Activated CD4-positive, alpha-beta T cell treated with anti-CD3 and anti-CD28 coated beads, Interleukin-2, amount 10 ng/mL, durations not matched to agents 24 days and 14 days (primary cell): ENCODE results near the gene SF3B4. TPM values are rescaled to one million over a fixed set of nuclear protein-coding genes. Genes with fewer than 3 reads are reported as not detected.
A peak's percentile ranks its signal among the peaks of the same experiment; 100 is the strongest.
"Not testable (repeated sequence)": the region's sequence is repeated elsewhere in the genome, so short reads cannot be mapped to it uniquely, and the experiment has no call there.

Experiments
- DNase-seq: peaks from one replicate; pipeline ENCODE4 v3.0.0; 2022
- H3K27ac Mint-ChIP-seq: one replicate; pipeline ENCODE4 v1.8.0; 2022; ENCODE audit warnings: mild to moderate bottlenecking, mixed read lengths
- H3K27me3 Mint-ChIP-seq: one replicate; pipeline ENCODE4 v1.8.0; 2022; ENCODE audit warnings: mixed read lengths
- H3K36me3 Mint-ChIP-seq: one replicate; pipeline ENCODE4 v1.8.0; 2022; ENCODE audit warnings: low read depth, mild to moderate bottlenecking, mixed read lengths
- H3K4me1 Mint-ChIP-seq: one replicate; pipeline ENCODE4 v1.8.0; 2021; ENCODE audit warnings: mixed read lengths
- H3K4me3 Mint-ChIP-seq: one replicate; pipeline ENCODE4 v1.8.0; 2022; ENCODE audit warnings: mild to moderate bottlenecking, moderate library complexity, mixed read lengths
- H3K9me3 Mint-ChIP-seq: one replicate; pipeline ENCODE4 v1.8.0; 2021; ENCODE audit warnings: mixed read lengths
- intact Hi-C: fragments of 100-400 bp; cut with micrococcal nuclease; formaldehyde crosslinking; loops from one replicate; pipeline ENCODE4 v1.15.1; 2023
- total RNA-seq: library from RNA; stranded (reverse); gene quantifications from 2 replicates; pipeline ENCODE4 v1.2.3, GENCODE V29; 2022

SF3B4 gene
- total RNA-seq, 1 donor from 2014 or later = 124 TPM

DNA sequence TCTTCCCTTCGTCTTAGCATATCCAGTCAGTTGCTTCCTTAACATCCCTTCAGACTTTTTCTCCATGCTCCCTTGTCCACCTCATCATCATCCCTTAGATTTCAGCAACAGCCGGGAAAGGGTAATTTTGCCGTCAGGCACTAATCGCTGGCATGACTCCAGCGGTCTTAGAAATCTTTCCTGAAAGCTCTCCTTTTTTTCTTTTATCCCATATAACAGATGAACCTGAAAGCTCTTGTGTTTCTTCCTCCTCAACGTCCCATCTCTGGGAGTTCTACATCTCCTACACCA lies 38.7 kb downstream of the SF3B4 start:
- Mint-ChIP-seq H3K9me3 (no peaks in the 10 kb centered on the region), H3K4me3 (no peak overlapping the region), H3K36me3 (no peaks in the 10 kb centered on the region), H3K27me3 (peaks cover 2% of the 10 kb centered on the region), H3K4me1 (peaks cover 6% of the 10 kb centered on the region), H3K27ac (no peak overlapping the region)
- intact Hi-C loops = loop anchor here (1.0 to 2.0 kb wide), 6 partner anchors 10 to 178 kb away; partner anchors contain the start of genes BOLA1, SF3B4 and VPS45
- DNase-seq = no peak

DNA sequence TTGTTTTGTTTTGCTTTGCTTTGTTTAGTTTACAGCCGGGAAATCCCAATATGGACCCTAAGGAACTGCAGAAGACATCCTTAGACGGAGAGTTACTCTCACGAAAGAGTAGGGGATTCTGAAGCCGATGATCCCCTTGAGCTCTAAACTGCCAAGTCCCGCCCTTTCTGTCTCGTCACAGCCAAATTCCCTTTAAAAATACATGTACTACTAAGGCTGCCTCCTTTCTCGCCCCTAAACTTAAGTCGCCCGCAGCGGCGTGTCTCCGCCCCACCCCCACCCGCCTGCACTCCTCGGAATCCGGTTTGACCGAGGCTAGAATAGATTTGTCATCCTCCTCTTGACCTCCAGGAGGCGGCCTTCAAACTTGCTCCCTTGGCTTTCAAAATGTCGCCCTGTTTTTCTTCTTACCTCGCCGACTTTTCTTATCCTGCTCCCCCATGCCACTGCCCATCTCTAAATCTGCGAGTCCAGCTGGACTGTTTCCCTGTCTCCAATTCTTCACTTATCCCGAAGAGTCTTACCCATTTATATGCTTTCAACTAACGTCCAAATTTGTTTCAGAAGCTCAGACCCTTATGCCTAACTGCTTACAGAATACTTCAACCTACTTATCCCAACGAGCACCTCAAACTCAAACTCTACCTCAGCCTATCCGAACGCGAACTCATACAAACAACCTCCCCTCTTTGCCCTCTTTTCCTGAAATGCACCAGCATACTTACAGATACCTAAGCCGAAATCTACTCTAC lies 39.2 kb downstream of the SF3B4 start:
- peaks cover 2% of the 10 kb centered on the region for H3K27me3 Mint-ChIP-seq

DNA sequence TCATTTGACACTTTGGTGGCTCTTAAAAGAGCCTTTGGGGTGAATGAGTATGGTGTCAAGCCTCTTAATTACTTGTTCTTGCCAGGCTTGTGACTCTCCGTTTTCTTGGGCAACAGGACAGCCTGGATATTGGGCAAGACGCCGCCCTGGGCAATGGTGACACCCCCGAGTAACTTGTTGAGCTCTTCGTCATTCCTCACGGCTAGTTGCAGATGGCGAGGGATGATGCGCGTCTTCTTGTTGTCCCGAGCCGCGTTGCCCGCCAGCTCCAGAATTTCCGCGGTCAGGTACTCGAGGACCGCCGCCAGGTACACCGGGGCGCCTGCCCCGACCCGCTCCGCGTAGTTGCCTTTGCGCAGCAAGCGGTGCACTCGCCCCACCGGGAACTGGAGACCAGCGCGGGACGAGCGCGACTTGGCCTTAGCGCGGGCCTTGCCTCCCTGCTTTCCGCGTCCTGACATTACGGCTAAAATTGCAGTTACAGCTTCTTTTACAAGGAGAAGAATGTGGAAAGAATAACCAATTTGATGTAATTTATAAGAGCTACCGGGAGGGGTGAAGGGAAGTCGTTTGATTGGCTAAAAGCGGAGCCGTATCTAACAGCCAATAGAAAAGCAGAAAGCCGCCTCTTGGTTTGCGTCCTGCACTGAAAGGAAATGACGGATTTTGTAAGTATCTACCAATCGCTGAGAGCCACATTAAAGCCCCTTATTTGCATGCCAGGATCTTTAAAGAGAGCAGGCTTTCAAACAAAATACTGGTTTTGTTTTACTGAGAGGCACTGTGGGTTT lies 40.0 kb downstream of the SF3B4 start:
- Mint-ChIP-seq H3K27ac (no peak overlapping the region), H3K27me3 (peaks cover 2% of the 10 kb centered on the region), H3K9me3 (no peaks in the 10 kb centered on the region), H3K4me1 (peaks cover 12% of the 10 kb centered on the region), H3K4me3 (no peak overlapping the region), H3K36me3 (no peaks in the 10 kb centered on the region)
- peak; percentile 94 for DNase-seq
- intact Hi-C loops = loop anchor here (1.0 to 2.0 kb wide), 6 partner anchors 12 to 180 kb away; partner anchors contain the start of genes BOLA1, SF3B4 and VPS45

More for the DNA sequence above, 39.2 kb downstream of the SF3B4 start:
- H3K36me3 Mint-ChIP-seq = no peaks in the 10 kb centered on the region
- H3K27ac Mint-ChIP-seq = no peak overlapping the region
- peaks cover 11% of the 10 kb centered on the region for H3K4me1 Mint-ChIP-seq
- no peaks in the 10 kb centered on the region for H3K9me3 Mint-ChIP-seq
- H3K4me3 Mint-ChIP-seq = no peak overlapping the region
- intact Hi-C loops = loop anchor here (1.0 to 2.0 kb wide), 6 partner anchors 11 to 179 kb away; partner anchors contain the start of genes BOLA1, SF3B4 and VPS45
- peak; percentile 92 for DNase-seq

DNA sequence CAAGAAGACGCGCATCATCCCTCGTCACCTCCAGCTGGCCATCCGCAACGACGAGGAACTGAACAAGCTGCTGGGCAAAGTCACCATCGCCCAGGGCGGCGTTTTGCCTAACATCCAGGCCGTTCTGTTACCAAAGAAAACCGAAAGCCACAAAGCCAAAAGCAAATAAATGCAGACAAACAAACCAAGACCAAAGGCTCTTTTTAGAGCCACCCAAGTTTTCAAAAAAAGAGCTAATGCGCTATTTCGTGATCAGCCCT lies 40.5 kb downstream of the SF3B4 start:
- H3K27ac Mint-ChIP-seq, H3K36me3 Mint-ChIP-seq, H3K9me3 Mint-ChIP-seq, H3K27me3 Mint-ChIP-seq, H3K4me3 Mint-ChIP-seq, DNase-seq, intact Hi-C loops: not testable (repeated sequence)
- peaks cover 15% of the 10 kb centered on the region for H3K4me1 Mint-ChIP-seq

DNA sequence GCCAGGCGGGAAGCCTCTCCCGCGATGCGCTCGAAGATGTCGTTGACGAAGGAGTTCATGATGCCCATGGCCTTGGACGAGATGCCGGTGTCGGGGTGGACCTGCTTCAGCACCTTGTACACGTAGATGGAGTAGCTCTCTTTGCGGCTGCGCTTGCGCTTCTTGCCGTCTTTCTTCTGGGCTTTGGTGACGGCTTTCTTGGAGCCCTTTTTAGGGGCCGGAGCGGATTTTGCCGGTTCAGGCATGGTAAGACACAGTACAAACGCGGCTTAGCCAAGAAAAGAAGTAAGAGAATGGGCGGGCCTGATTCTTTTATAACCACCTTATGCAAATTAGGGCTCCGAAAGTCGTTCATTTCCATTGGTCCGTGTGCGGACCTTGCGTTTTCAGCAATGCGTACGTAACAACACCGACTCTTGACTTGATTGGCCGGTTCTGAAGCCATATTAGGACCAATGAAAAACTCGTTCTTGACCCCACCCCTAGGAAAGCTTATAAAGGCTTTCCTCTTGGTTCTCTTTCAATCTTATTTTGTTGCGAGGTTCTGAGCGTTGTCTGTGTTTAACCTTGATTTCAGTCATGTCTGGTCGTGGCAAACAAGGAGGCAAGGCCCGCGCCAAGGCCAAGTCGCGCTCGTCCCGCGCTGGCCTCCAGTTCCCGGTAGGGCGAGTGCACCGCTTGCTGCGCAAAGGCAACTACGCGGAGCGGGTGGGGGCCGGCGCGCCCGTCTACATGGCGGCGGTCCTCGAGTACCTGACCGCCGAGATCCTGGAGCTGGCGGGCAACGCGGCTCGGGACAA lies 41.0 kb downstream of the SF3B4 start:
- no peak overlapping the region for H3K4me3 Mint-ChIP-seq
- intact Hi-C loops = no loop called here
- H3K27ac Mint-ChIP-seq = no peak overlapping the region
- peaks cover 19% of the 10 kb centered on the region for H3K4me1 Mint-ChIP-seq
- peak; percentile 97 for DNase-seq
- peaks cover 2% of the 10 kb centered on the region for H3K27me3 Mint-ChIP-seq
- H3K36me3 Mint-ChIP-seq = peaks cover 2% of the 10 kb centered on the region
- H3K9me3 Mint-ChIP-seq = no peaks in the 10 kb centered on the region

DNA sequence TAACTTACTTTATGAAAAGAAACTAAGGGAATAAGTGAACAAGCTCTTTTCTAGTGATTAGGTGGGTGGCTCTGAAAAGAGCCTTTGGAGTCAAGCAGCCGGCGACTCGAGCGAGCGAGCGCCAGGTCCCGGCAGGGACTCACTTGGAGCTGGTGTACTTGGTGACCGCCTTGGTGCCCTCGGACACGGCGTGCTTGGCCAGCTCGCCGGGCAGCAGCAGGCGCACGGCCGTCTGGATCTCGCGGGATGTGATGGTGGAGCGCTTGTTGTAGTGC lies 41.5 kb downstream of the SF3B4 start:
- H3K27ac Mint-ChIP-seq, H3K4me3 Mint-ChIP-seq, H3K9me3 Mint-ChIP-seq, H3K27me3 Mint-ChIP-seq, intact Hi-C loops, H3K36me3 Mint-ChIP-seq, DNase-seq: not testable (repeated sequence)
- peaks cover 20% of the 10 kb centered on the region for H3K4me1 Mint-ChIP-seq

DNA sequence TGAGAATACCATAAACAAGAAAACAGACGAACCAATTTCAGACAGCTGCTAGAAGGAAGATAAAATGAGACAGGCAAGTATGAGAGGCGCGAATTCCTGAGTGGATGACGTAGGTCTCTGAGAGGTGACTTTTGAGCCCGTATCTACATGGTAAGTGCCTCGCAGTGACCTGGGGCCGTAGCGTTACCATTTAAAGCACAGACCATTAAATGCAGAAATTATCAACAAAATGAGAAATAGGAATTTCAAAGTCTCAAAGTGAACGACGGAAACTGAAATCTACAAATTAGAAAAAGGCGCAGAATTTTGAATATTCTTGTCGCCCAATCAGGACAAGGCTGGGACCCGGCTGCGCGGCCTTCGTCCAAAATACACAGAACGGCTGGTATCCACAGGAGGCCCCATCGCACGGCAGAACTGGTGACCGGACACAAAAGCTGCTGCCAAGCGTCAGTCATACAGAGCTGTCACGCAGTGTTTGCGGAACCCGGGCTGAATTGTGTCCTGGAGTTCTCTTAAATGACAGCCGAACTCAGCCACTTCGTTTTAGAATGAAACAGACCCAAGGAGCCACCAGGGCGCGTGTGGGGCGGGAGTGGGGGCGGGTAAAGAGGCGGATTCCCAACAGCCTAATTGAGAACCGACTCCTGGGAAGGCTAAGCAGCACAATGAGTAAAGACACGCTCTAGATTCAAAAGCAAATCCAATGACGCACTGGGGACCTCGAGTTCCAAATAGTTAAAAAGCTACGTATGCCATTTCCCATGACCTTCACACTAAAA lies 42.1 kb downstream of the SF3B4 start:
- Mint-ChIP-seq H3K4me3 (no peak overlapping the region), H3K9me3 (no peaks in the 10 kb centered on the region), H3K27ac (no peak overlapping the region), H3K27me3 (peaks cover 2% of the 10 kb centered on the region), H3K4me1 (peaks cover 20% of the 10 kb centered on the region), H3K36me3 (peaks cover 2% of the 10 kb centered on the region)
- intact Hi-C loops = no loop called here
- peak; percentile 92 for DNase-seq

DNA sequence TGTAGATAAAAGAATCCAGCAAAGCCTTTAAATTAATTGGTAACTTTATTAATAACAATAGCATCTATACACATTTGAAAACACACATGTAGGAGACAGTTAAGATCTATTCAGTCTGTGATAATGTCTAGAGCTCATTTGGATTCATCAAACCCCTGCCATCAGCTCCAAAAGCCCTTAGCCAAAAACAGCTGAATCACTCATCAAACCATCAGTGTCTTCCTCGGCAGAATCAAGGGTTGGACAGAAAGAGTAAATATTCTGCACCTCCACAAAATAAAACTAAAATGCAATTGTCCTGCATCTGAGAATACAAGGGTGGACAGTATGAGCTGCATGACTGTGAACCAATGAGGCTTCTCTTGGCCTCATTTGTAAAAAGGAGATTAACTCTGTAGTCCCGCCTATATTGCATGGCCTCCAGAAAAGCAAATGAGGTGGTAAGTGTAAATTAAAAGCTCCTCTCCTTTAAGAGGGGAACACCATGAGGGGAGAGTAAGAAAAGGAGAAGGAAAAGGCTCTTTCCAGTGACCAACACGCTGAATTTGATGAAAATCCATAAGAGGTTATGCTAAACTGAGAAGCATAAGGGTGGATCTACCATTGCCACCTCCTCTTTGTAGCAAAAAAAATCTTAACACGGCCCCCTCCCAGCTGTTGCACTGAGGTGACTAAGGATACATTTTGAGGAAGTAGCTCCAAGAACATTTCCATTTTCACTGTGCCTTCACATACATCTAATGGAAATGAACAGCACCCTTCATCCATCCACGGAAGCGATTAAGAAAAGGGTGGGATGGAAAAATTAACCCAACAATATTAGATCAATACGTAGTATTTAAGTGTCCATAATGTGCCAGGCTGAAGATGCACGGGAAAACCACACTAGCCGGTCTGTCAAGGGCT lies 42.9 kb downstream of the SF3B4 start:
- Mint-ChIP-seq H3K4me1 (peaks cover 19% of the 10 kb centered on the region), H3K9me3 (no peaks in the 10 kb centered on the region), H3K27ac (no peak overlapping the region), H3K4me3 (no peak overlapping the region), H3K27me3 (peaks cover 2% of the 10 kb centered on the region), H3K36me3 (peaks cover 2% of the 10 kb centered on the region)
- DNase-seq = peak; percentile 80
- intact Hi-C loops = no loop called here

DNA sequence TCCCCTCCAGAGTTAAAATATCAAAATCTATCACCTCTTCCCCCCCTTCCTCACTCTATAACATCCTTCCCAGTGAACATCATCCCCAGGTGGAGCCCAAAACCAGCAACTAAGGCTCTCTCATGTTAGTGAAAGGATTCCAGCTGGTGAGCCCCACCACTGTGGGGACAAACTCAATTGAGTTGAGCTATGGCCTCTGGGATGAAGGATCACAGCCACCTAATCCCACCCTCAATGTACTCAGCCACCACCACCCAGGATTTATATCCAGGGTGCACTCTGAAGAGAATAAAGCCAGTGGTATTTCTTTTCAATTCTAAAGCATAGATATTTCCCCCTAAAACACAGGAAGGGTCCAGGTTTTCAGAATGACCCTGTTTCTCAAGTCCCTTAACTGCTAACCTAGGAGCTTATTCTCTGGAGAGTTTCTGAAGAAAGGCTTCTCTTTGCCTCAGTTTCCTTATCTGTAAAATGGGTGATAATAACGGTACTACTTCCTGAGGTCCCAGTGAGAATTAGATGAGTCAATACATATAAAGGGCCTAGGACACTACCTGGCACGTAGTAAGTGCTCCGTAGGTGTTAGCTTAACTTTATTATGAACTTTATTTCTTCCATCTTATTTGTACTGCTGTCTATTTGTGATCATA lies 43.9 kb downstream of the SF3B4 start:
- H3K36me3 Mint-ChIP-seq = peaks cover 2% of the 10 kb centered on the region
- peaks cover 2% of the 10 kb centered on the region for H3K27me3 Mint-ChIP-seq
- DNase-seq = peak; percentile 59
- H3K4me3 Mint-ChIP-seq = no peak overlapping the region
- intact Hi-C loops = no loop called here
- peaks cover 26% of the 10 kb centered on the region for H3K4me1 Mint-ChIP-seq
- H3K9me3 Mint-ChIP-seq = no peaks in the 10 kb centered on the region
- peak overlapping the region; percentile 72 for H3K27ac Mint-ChIP-seq

DNA sequence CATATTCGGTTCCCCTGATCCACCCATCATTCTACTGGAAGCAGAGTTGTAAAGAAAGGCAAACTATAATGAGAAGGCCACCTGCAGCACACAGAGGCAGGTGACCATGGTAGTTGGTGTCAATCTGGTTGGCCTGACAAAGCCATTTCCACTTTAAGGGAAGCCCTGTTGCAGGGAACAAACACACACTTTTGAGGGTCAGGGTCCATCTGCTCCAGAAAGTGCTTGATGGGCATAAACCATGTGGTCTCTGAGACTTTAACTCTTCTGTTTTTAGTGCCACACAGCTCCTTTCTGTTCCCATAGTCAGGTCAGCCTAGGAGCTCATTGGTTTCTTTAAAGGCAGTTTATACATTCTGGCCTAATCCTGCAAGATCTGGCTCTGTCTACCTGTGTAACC lies 45.7 kb downstream of the SF3B4 start:
- Mint-ChIP-seq H3K9me3 (no peaks in the 10 kb centered on the region), H3K4me1 (peaks cover 27% of the 10 kb centered on the region), H3K4me3 (no peak overlapping the region), H3K27ac (peak overlapping the region; percentile 17), H3K27me3 (no peaks in the 10 kb centered on the region), H3K36me3 (peaks cover 2% of the 10 kb centered on the region)
- DNase-seq = peak; percentile 57
- intact Hi-C loops = no loop called here

DNA sequence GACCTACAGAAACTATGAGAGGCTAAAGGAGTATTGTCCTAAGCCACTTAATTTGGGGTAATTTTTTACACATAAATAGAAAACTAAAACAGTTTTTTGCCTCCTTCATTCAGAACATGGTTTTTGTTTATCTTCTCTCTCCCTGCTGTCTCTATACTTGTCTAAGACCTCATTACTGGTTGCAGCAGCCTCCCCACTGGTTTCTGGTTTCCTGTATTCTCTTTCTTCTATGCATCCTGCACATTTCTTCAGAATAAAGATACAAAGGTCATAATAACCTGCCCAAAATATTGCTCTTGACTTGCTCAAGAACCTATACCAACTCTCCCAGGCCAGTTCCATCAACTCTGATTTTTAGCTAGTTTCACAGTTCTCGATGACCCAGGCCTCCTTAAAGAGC lies 48.0 kb downstream of the SF3B4 start:
- peaks cover 2% of the 10 kb centered on the region for H3K36me3 Mint-ChIP-seq
- peak; percentile 78 for DNase-seq
- no peaks in the 10 kb centered on the region for H3K9me3 Mint-ChIP-seq
- H3K27me3 Mint-ChIP-seq = no peaks in the 10 kb centered on the region
- intact Hi-C loops = no loop called here
- H3K4me3 Mint-ChIP-seq = peak overlapping the region; percentile 19
- H3K4me1 Mint-ChIP-seq = peaks cover 27% of the 10 kb centered on the region
- H3K27ac Mint-ChIP-seq = peak overlapping the region; percentile 20

DNA sequence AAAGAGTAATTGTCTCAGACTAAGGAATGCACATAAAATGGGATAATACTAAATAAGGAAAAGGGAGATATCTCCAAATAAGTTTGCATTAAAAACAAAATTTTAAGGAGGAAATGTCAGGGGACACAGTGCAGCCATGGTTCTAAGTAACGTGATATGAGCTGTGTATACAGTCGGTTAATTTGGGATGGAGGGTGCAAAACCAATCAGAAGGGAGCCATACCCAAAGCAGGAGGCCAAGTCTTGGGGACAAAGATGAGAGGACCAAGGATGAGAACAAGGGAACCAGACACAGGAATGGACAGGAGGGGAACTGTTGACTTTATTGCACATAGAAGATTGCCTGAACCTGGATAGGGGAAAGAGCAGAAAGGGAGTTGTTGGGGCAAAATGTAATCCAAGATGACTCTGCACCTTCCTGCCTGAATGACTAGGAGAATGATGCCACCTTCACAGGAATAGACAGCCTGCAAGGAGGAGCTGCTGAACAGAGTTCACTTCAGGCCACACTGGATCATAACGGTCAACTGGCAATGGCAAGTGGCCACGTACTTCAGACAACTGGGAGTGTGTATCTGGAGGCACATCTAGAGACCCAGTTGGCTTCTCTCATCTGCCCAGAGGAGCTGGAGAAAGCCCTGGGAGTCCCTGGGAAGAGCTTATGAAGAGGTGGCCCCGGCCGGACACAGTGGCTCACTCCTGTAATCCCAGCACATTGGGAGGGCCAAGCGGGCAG lies 50.2 kb downstream of the SF3B4 start:
- intact Hi-C loops = no loop called here
- no peak overlapping the region for H3K4me3 Mint-ChIP-seq
- no peaks in the 10 kb centered on the region for H3K27me3 Mint-ChIP-seq
- H3K36me3 Mint-ChIP-seq = peaks cover 2% of the 10 kb centered on the region
- H3K9me3 Mint-ChIP-seq = no peaks in the 10 kb centered on the region
- peaks cover 20% of the 10 kb centered on the region for H3K4me1 Mint-ChIP-seq
- peak; percentile 50 for DNase-seq
- H3K27ac Mint-ChIP-seq = no peak overlapping the region
